Peyer's patch (tissue), 4 donors: Measurements from ENCODE around the gene TRAP1.

Experiments used
- CTCF ChIP-seq, 6 experiments: fragments of 450-650 bp in 4 of 6; fragments of 200-600 bp in 2 of 6; sonication (generic) in 1 of 6; IDR thresholded peaks; one replicate each; pipeline ENCODE4 v1.5.1; 2017 to 2019; ENCODE audit warnings: antibody characterized with exemption in 6 of 6, mild to moderate bottlenecking in 3 of 6, moderate library complexity in 1 of 6
- POLR2A ChIP-seq, 2 donors: fragments of 450-650 bp; IDR thresholded peaks; one replicate each; pipeline ENCODE4 v1.5.1; 2017; ENCODE audit warnings: antibody characterized with exemption in 2 of 2, mild to moderate bottlenecking in 2 of 2, moderate library complexity in 2 of 2

GRCh38 chr16:3730161-3731125, 13.1 kb upstream of the TRAP1 start:
- TF ChIP-seq CTCF (IDR thresholded peaks at IDR 0.05) = no peak
- TF ChIP-seq POLR2A (IDR thresholded peaks at IDR 0.05) = no peak
